Measurements from ENCODE around the gene DSTYK. TPM values are rescaled to one million over a fixed set of nuclear protein-coding genes. Genes with fewer than 3 reads are reported as not detected.

Gene DSTYK, protein sequence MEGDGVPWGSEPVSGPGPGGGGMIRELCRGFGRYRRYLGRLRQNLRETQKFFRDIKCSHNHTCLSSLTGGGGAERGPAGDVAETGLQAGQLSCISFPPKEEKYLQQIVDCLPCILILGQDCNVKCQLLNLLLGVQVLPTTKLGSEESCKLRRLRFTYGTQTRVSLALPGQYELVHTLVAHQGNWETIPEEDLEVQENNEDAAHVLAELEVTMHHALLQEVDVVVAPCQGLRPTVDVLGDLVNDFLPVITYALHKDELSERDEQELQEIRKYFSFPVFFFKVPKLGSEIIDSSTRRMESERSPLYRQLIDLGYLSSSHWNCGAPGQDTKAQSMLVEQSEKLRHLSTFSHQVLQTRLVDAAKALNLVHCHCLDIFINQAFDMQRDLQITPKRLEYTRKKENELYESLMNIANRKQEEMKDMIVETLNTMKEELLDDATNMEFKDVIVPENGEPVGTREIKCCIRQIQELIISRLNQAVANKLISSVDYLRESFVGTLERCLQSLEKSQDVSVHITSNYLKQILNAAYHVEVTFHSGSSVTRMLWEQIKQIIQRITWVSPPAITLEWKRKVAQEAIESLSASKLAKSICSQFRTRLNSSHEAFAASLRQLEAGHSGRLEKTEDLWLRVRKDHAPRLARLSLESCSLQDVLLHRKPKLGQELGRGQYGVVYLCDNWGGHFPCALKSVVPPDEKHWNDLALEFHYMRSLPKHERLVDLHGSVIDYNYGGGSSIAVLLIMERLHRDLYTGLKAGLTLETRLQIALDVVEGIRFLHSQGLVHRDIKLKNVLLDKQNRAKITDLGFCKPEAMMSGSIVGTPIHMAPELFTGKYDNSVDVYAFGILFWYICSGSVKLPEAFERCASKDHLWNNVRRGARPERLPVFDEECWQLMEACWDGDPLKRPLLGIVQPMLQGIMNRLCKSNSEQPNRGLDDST
- 10 to 100 TPM; 10.9 to 11.5 TPM for total RNA-seq

DNA sequence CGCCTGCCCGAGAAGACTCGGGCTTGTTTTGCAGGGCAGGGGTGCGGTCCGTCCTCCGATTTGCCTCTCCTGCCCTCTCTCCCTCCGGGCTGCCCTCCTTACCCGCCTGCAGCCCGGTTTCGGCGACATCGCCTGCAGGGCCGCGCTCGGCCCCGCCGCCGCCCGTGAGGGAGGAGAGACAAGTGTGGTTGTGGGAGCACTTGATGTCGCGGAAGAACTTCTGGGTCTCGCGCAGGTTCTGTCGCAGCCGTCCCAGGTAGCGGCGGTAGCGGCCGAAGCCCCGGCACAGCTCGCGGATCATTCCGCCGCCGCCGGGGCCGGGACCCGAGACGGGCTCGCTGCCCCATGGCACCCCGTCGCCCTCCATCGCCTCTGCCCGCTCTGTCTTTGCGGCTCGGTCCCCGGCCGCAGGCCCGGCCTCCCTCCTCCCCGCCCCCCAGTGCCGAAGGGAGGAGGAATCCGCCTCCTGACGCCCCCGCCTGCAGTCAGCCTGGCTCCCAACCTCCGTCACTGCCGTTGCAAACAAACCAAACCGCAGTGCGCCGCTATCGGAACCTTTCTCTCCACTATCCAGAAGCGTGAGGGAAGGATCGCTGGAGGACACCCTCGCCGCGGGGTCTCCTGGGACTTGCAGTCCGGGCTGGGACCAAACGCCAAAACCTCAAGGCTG, at the start of gene DSTYK:
TSS of gene DSTYK (minus strand) at position 534 of the 670 bp plus-strand sequence. CDS start at position 367, 167 bp downstream.
- intact Hi-C loops (cut with micrococcal nuclease), result loop anchor here (1.0 to 5.0 kb wide), 4 partner anchors 12 to 89 kb away; partner anchors contain the start of gene TMCC2
- H3K27me3 Mint-ChIP-seq (ENCODE audit: low read depth), result no peaks in the 10 kb centered on the region
- CTCF ChIA-PET, result interaction anchor here (0.6 kb wide), 1 partner anchor 43 kb away, joined by 3 read pairs; no protein-coding TSS in a partner anchor
- H3K4me3 Mint-ChIP-seq, result peak within 1 kb of the TSS; percentile 93
- peaks cover 7% of the 10 kb centered on the region for H3K36me3 Mint-ChIP-seq (ENCODE audit: low read depth)
- peak; percentile 97 for DNase-seq
- H3K27ac Mint-ChIP-seq, result peak within 1 kb of the TSS; percentile 95
- H3K9me3 Mint-ChIP-seq, result no peaks in the 10 kb centered on the region
- peaks cover 57% of the 10 kb centered on the region for H3K4me1 Mint-ChIP-seq (ENCODE audit: low read depth)

DNA sequence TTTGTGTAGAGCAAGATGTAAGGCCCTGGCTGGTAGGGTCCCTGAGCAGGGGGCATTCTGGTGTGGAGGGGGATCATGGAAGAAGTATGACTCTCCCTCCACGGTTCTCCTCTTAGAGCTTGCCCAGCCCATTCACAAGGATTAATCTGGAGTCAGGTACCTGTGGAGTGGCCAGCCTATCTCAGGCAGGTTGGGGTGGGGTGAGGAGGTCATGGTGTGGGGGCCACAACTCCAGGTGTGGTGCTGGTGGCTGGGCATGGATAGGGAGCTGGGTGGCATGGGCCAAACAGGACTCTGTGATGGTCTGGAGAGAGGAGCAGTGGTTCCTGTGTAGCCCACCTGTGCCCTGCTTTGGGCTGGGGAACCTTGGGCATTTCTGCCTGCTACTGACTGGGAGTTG, 48.5 kb upstream of the DSTYK start:
- peaks cover 30% of the 10 kb centered on the region for H3K36me3 Mint-ChIP-seq (ENCODE audit: low read depth)
- intact Hi-C loops (cut with micrococcal nuclease), result loop anchor here (5.0 kb wide), 1 partner anchor 488 kb away; no protein-coding TSS in a partner anchor
- no peak overlapping the region for H3K4me3 Mint-ChIP-seq
- CTCF ChIA-PET, result interaction anchor here (0.9 to 13.8 kb wide), 5 partner anchors 12 to 118 kb away, joined by 3 to 277 read pairs (median 4); partner anchors contain the start of gene TMCC2
- no peaks in the 10 kb centered on the region for H3K9me3 Mint-ChIP-seq
- no peak for DNase-seq
- H3K27ac Mint-ChIP-seq, result no peak overlapping the region
- H3K4me1 Mint-ChIP-seq (ENCODE audit: low read depth), result peaks cover 41% of the 10 kb centered on the region
- H3K27me3 Mint-ChIP-seq (ENCODE audit: low read depth), result no peaks in the 10 kb centered on the region

DNA sequence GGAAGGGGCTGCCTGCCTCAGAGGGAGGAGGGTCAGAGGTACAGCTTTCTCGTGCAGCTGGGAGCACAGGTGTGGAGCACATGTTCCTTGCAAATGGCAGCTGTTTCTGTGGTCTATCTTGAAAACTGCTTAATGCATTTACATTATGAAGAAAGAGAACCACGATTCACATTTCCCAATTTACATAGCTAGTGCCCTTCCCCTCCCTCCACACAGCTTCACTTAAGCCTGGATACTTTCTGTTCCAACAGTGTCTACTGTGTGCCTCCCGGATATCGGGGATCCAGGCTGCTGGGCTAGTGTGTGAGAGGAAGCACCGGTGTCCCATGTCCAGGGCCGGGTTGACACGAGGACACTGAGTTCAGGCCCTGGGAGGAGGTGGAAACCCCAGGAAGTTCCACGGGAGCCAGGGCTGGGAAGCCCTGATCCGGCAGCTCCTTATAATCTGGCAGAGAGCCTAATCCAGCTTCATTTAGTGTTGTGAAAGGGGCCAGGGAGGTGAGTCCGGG, 47.9 kb upstream of the DSTYK start:
- Mint-ChIP-seq H3K27ac (no peak overlapping the region), H3K9me3 (no peaks in the 10 kb centered on the region), H3K27me3 (ENCODE audit: low read depth) (no peaks in the 10 kb centered on the region), H3K4me3 (no peak overlapping the region), H3K4me1 (ENCODE audit: low read depth) (peaks cover 44% of the 10 kb centered on the region), H3K36me3 (ENCODE audit: low read depth) (peaks cover 34% of the 10 kb centered on the region)
- no peak for DNase-seq
- CTCF ChIA-PET, result interaction anchor here (0.7 to 13.8 kb wide), 5 partner anchors 13 to 119 kb away, joined by 3 to 277 read pairs (median 3); partner anchors contain the start of gene TMCC2
- intact Hi-C loops (cut with micrococcal nuclease), result no loop called here

DNA sequence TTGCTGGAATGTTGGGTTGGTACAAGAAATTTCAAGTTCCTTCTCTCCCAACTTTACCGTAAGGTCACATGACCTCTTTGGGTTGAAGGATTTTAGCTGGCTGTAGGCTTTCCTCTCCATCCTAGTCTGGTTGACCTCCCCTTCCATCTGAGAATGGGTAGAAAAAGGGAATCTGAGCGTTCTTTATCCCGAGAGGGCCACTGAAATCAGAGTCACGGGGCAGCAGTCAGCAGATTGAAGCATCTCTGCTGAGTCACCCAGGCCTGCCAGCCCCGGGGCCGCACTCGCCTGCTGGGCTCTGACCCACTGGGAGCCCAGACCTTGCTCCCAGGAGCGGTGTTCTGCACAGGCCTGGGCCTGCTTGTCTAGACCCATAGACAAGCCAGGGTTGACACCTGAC, 47.2 kb upstream of the DSTYK start:
- Mint-ChIP-seq H3K4me1 (ENCODE audit: low read depth) (peaks cover 44% of the 10 kb centered on the region), H3K27ac (no peak overlapping the region), H3K36me3 (ENCODE audit: low read depth) (peaks cover 37% of the 10 kb centered on the region), H3K27me3 (ENCODE audit: low read depth) (no peaks in the 10 kb centered on the region), H3K9me3 (no peaks in the 10 kb centered on the region), H3K4me3 (no peak overlapping the region)
- no peak for DNase-seq
- intact Hi-C loops (cut with micrococcal nuclease), result no loop called here
- CTCF ChIA-PET, result interaction anchor here (0.7 to 13.8 kb wide), 5 partner anchors 13 to 119 kb away, joined by 3 to 277 read pairs (median 3); partner anchors contain the start of gene TMCC2

DNA sequence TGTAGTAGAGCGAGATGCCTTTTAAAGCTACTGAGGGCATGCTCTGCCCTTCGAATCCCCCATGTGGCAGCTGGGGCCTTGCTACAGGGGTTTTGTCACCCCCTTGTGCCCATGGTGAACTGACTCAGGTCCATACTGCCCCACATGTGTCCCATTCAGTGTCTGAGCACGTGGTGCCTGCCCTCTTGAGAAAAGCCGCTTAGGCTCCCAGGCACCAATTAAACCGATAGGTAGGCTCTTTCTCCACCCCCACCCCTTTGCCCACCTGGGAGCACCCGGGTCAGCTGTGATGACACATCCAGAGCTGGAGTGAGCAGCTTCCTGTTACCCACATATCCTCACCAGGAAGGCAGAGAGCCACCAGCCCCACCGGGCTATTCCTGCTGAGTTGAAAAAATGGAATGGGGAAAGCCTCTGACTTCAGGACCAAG, 46.8 kb upstream of the DSTYK start:
- no peak for DNase-seq
- Mint-ChIP-seq H3K4me1 (ENCODE audit: low read depth) (peaks cover 44% of the 10 kb centered on the region), H3K9me3 (no peaks in the 10 kb centered on the region), H3K4me3 (no peak overlapping the region), H3K27me3 (ENCODE audit: low read depth) (no peaks in the 10 kb centered on the region), H3K36me3 (ENCODE audit: low read depth) (peaks cover 36% of the 10 kb centered on the region), H3K27ac (no peak overlapping the region)
- CTCF ChIA-PET, result interaction anchor here (0.6 to 13.8 kb wide), 6 partner anchors 14 to 78 kb away, joined by 3 to 277 read pairs (median 7); partner anchors contain the start of genes NUAK2 and TMCC2
- intact Hi-C loops (cut with micrococcal nuclease), result no loop called here

DNA sequence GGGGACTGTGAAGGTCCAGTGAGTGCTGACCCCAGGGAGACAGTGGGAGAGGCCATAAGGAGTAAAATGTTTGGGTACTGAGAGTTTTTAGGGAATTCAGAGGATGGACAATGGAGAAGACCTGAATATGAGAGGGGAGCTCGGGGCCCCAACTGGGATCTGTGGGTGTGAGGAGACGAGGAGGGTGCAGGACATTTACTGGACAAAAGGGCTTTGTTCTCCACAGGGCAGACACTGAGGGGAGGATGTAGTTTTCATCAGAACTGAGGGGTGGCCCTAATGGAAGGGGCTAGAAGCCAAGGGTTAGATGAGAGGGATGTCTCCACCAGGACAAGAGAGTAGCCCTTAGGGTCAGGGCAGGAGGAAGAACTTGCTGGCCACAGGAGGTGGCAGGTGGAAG, 46.2 kb upstream of the DSTYK start:
- Mint-ChIP-seq H3K4me1 (ENCODE audit: low read depth) (peaks cover 41% of the 10 kb centered on the region), H3K27ac (no peak overlapping the region), H3K27me3 (ENCODE audit: low read depth) (no peaks in the 10 kb centered on the region), H3K36me3 (ENCODE audit: low read depth) (peaks cover 32% of the 10 kb centered on the region), H3K9me3 (no peaks in the 10 kb centered on the region), H3K4me3 (no peak overlapping the region)
- CTCF ChIA-PET, result interaction anchor here (0.6 to 13.8 kb wide), 7 partner anchors 14 to 78 kb away, joined by 3 to 277 read pairs (median 3); partner anchors contain the start of genes NUAK2 and TMCC2
- intact Hi-C loops (cut with micrococcal nuclease), result no loop called here
- no peak for DNase-seq

DNA sequence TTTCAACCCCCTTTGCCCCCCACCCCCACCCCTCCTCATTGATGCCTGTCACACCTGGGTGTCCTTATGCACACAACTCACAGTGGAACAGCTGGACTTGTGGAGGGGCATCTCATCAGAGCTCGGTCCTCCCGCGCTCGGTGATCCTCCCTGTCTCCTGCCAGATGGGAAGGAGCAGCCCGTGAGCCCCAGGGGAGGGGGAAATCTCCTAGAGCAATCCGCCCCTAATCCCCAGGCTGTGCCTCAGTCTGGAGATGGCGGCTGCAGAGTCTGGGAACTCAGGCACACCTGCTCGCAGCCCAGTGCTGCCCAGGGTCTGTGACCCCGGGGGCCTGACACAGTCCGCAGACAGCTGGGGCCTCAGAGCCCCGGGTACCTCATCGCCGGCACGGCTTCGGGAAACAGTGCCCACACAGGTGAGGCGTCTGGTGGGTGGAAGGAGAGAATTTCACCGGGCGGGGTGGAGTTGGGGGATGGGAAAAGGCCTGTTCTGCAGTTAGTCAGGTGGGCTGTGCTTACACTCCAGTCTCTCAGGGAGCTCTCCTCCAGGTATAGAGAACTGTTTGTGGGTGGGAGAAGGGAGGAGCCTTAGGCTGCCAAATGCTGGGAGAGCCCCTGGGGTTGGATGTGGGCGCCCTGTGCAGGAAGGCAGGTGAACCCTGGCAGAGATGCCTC, 45.6 kb upstream of the DSTYK start:
- Mint-ChIP-seq H3K4me3 (no peak overlapping the region), H3K36me3 (ENCODE audit: low read depth) (peaks cover 33% of the 10 kb centered on the region), H3K27ac (no peak overlapping the region), H3K4me1 (ENCODE audit: low read depth) (peaks cover 35% of the 10 kb centered on the region), H3K9me3 (no peaks in the 10 kb centered on the region), H3K27me3 (ENCODE audit: low read depth) (no peaks in the 10 kb centered on the region)
- no peak for DNase-seq
- CTCF ChIA-PET, result interaction anchor here (0.7 to 13.8 kb wide), 19 partner anchors 9 to 269 kb away, joined by 3 to 277 read pairs (median 7); partner anchors contain the start of genes NUAK2, RBBP5 and TMCC2
- intact Hi-C loops (cut with micrococcal nuclease), result loop anchor here (1.0 kb wide), 5 partner anchors 24 to 268 kb away; no protein-coding TSS in a partner anchor

DNA sequence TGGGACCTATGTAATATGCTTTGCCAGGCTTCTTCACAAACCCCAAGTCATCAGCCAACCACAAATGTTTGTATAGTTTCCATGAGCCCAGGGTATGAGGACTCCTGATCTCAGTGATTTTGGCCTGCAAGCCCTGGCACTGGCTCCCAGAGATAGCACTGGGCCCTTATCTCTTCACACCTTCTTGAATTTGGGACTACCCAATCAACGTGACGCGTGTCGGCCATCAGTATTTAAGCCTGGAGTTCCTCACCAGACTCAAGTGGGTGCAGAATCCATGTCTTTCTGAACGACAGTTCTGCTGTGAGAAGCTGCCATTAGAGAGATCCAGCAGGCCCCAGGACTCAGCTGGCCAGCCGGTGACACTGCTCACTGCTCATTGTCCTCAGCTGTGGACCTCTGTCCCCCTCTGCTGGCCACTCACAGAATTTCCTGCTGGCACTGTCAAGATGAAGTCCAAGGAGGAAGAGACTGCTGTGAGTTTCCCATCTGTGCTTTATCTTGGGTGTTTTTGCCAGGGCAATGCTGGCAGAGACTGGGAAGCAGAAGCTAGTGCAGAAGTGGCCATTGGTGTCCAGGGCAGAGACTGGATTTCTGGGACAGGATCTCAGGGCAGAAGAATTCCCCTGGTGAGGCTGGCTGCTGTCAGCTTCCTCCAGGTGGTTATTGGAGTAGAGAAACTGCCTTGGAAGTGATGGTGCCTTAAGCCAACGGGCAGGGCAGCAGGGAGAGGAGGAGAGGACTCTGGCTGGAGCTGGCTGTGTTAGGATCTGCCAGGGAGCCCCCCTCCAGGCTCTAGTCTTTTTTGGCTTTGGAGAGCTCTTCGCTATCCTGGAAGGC, 44.7 kb upstream of the DSTYK start:
- intact Hi-C loops (cut with micrococcal nuclease), result loop anchor here (1.0 kb wide), 5 partner anchors 23 to 267 kb away; no protein-coding TSS in a partner anchor
- CTCF ChIA-PET, result interaction anchor here (0.7 to 13.8 kb wide), 24 partner anchors 10 to 268 kb away, joined by 3 to 277 read pairs (median 6); partner anchors contain the start of genes NUAK2, RBBP5 and TMCC2
- peak; percentile 93 for DNase-seq
- peaks cover 25% of the 10 kb centered on the region for H3K4me1 Mint-ChIP-seq (ENCODE audit: low read depth)
- no peak overlapping the region for H3K4me3 Mint-ChIP-seq
- H3K36me3 Mint-ChIP-seq (ENCODE audit: low read depth), result peaks cover 33% of the 10 kb centered on the region
- H3K27ac Mint-ChIP-seq, result peak overlapping the region; percentile 42
- no peaks in the 10 kb centered on the region for H3K27me3 Mint-ChIP-seq (ENCODE audit: low read depth)
- H3K9me3 Mint-ChIP-seq, result no peaks in the 10 kb centered on the region

DNA sequence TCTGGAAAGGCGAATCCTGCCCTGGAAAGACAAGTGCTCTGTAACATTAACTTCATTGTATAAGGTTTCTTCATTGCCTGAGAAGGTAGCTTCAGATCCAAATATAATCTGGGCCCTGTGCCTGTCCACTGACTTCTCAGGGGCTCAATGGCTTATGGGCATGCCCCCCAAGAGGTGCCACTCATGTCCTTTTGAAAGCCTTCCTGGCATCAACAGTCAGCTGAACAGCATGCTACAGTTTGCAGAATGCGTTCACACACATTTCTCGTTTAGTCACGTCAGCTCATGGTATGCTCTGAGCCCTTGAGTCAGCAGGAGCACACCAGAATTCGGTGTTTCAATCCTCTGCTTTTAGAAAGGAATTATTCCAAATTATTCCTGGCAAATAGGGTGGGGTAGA, 40.1 kb upstream of the DSTYK start:
- H3K27me3 Mint-ChIP-seq (ENCODE audit: low read depth), result no peaks in the 10 kb centered on the region
- H3K9me3 Mint-ChIP-seq, result no peaks in the 10 kb centered on the region
- intact Hi-C loops (cut with micrococcal nuclease), result no loop called here
- H3K36me3 Mint-ChIP-seq (ENCODE audit: low read depth), result peaks cover 53% of the 10 kb centered on the region
- H3K4me1 Mint-ChIP-seq (ENCODE audit: low read depth), result peaks cover 12% of the 10 kb centered on the region
- CTCF ChIA-PET, result interaction anchor here (0.7 to 13.8 kb wide), 7 partner anchors 9 to 73 kb away, joined by 4 to 277 read pairs (median 7); partner anchors contain the start of gene TMCC2
- DNase-seq, result no peak
- H3K27ac Mint-ChIP-seq, result no peak overlapping the region
- no peak overlapping the region for H3K4me3 Mint-ChIP-seq

DNA sequence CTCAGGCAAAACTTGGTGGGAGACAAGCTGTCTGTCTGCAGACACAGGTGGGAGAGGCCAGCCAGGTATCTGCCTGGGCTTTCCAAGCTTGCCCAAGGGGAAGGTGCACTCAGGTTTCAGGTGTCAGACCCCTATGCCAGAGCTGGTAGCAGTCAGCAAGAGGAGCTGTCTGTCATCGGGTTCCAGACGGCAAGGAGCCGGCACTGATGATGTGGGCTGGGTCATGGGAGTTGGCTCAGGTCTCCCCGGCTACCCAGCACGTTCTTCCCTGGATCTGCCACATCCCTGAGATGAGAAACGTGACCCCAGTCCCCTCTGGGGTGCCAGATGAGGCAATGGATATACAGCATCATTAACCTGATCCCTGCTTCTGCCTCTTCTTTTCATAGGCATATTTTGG, 39.2 kb upstream of the DSTYK start:
- H3K9me3 Mint-ChIP-seq, result no peaks in the 10 kb centered on the region
- no peak overlapping the region for H3K4me3 Mint-ChIP-seq
- peaks cover 53% of the 10 kb centered on the region for H3K36me3 Mint-ChIP-seq (ENCODE audit: low read depth)
- DNase-seq, result no peak
- peaks cover 8% of the 10 kb centered on the region for H3K4me1 Mint-ChIP-seq (ENCODE audit: low read depth)
- intact Hi-C loops (cut with micrococcal nuclease), result no loop called here
- CTCF ChIA-PET, result interaction anchor here (0.6 to 13.8 kb wide), 5 partner anchors 8 to 23 kb away, joined by 3 to 277 read pairs (median 9); partner anchors contain the start of gene TMCC2
- no peaks in the 10 kb centered on the region for H3K27me3 Mint-ChIP-seq (ENCODE audit: low read depth)
- no peak overlapping the region for H3K27ac Mint-ChIP-seq

Measured in activated naive CD4-positive, alpha-beta T cell treated with anti-CD3 and anti-CD28 coated beads for 36 hours (primary cell).